ENCODE results near the gene TRIO. TPM values are rescaled to one million over a fixed set of nuclear protein-coding genes. Genes with fewer than 3 reads are reported as not detected.
A peak's percentile ranks its signal among the peaks of the same experiment; 100 is the strongest.

Gene TRIO
- total RNA-seq, 1 donor from 2014 or later = 192 TPM

GRCh38 chr5:14457476-14457875, 314.3 kb downstream of the TRIO start:
- DNase-seq (ENCODE audit: low spot score) (no peak), ATAC-seq (peak; percentile 18)
- intact Hi-C loops (cut with DNase I) = no loop called here

DNA sequence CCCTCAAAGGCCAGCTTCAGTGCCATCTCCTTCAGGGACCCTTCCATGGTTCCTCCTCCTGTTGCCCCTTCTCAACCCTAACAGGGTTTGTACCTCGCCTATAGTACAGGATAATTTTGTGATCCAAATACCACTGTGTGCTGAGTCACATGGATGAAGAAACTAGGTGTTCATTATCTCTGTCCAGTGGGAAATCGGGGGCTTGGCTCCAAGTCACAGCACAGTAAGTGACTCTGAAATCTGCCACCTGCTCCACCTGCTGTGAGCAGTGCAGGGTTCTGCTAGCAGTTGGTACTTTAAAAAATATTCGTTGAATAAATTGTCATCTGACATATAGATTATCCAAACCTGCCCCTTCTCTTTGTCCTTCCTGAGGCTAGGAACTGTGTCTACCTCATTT, 315.3 kb downstream of the TRIO start:
- ATAC-seq = no peak

GRCh38 chr5:14460844-14461398, 317.8 kb downstream of the TRIO start:
- ATAC-seq = no peak
- DNase-seq (ENCODE audit: low spot score) = no peak
- intact Hi-C loops (cut with DNase I) = no loop called here

More for the DNA sequence above, 315.3 kb downstream of the TRIO start:
- intact Hi-C loops (cut with DNase I) = no loop called here
- DNase-seq (ENCODE audit: low spot score) = no peak

DNA sequence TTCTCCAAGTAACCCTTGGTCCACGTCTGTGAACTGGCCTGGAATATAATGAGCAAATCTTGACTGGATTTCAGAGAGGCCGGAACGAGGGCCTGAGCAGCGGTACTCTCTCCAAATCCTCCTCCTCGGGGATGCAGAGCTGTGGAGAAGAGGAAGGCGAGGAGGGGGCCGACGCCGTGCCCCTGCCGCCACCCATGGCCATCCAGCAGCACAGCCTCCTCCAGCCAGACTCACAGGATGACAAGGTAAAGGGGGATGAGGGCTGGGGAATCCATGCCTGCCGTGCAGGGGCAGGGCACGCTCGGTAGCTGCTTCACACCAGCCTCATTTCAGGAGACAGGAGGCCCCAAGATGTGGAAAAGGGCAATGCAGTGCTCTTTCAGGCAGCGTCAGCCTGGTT, 319.5 kb downstream of the TRIO start:
- intact Hi-C loops (cut with DNase I) = no loop called here
- no peak for DNase-seq (ENCODE audit: low spot score)
- no peak for ATAC-seq

GRCh38 chr5:14463629-14464028, 320.5 kb downstream of the TRIO start:
- intact Hi-C loops (cut with DNase I) = no loop called here
- ATAC-seq (peak; percentile 52), DNase-seq (ENCODE audit: low spot score) (no peak)

- DNase-seq (ENCODE audit: low spot score) = no peak
- peak; percentile 15 for ATAC-seq
- intact Hi-C loops (cut with DNase I) = no loop called here
Measured at GRCh38 chr5:14464096-14464495, 321.0 kb downstream of the TRIO start.

GRCh38 chr5:14464671-14465070, 321.5 kb downstream of the TRIO start:
- DNase-seq (ENCODE audit: low spot score) (no peak), ATAC-seq (no peak)
- intact Hi-C loops (cut with DNase I) = no loop called here

- DNase-seq (ENCODE audit: low spot score) (no peak), ATAC-seq (peak; percentile 20)
- intact Hi-C loops (cut with DNase I) = no loop called here
Measured at GRCh38 chr5:14465116-14465515, 322.0 kb downstream of the TRIO start.

GRCh38 chr5:14465776-14466175, 322.6 kb downstream of the TRIO start:
- intact Hi-C loops (cut with DNase I) = no loop called here
- ATAC-seq (no peak), DNase-seq (ENCODE audit: low spot score) (no peak)

DNA sequence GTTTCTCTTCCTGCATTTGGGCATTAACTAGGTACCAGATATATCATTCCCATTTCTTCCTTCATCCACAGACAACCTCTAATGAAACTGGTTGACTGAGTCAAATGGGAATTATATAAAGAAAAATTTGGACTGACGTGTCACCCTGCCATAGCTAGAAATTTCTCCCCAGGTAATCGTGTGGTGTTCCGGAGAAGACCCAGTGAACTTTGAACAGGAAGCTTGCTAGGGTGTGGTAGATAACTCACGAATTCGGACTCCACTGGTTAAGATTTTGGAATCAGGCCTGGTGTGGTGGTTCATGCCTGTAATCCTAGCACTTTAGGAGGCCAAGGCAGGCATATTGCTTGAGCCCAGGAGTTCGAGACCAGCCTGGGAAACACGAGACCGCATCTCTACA, 324.1 kb downstream of the TRIO start:
- intact Hi-C loops (cut with DNase I) = no loop called here
- ATAC-seq = no peak
- no peak for DNase-seq (ENCODE audit: low spot score)

- intact Hi-C loops (cut with DNase I) = no loop called here
- DNase-seq (ENCODE audit: low spot score) = no peak
- no peak for ATAC-seq
Measured at GRCh38 chr5:14467886-14468285, 324.7 kb downstream of the TRIO start.

- intact Hi-C loops (cut with DNase I) = no loop called here
Measured at GRCh38 chr5:14469551-14470377, 326.6 kb downstream of the TRIO start.

DNA sequence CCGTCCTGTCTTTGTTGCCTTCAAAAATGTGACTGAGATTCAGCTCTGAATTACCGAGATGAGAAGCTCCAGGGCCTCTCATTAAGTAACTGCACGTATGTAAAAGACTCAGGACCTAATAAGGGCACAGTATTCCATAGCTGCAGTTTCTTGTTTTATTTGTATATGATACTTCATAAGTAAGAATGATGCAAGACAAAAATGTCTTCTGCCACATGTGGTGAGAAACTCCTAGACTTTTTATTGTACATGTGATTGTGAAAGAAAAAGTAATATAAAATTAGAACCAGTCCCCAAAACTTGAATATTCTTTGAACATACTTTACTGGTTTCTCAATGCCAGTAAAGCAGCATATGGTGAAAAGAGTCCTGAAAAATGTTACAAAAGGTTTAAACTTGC, 328.4 kb downstream of the TRIO start:
- DNase-seq (ENCODE audit: low spot score) = no peak
- ATAC-seq = no peak
- intact Hi-C loops (cut with DNase I) = no loop called here

More at GRCh38 chr5:14469551-14470377, 326.6 kb downstream of the TRIO start:
- ATAC-seq (peak; percentile 27), DNase-seq (ENCODE audit: low spot score) (no peak)

DNA sequence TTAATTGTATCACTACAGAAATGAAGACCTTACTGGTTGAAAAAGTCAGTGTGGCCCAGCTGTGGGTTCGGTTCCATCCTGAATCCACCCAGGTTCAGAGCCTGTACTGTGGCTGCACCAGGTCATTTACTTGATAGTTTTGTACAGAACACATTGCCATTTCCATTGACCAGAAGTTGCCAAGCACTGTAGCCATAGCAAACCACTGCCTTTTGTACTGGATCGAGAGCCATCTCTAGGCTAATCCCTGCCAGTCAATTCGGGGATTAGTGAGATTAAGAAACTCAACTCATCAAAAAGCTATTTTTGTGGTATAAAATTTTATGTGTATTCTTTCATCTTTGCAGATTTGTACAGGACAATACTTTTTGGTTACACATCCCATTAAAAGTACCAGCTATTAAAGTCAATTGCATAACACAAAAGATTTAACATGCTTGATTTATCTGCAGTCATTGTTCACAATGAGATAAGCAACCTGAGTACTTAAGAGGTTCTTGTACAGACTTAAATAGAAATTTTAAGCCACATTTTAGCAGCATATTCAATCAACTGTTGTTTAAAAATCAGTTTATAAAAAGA, 329.9 kb downstream of the TRIO start:
- no peak for DNase-seq (ENCODE audit: low spot score)
- no peak for ATAC-seq
- intact Hi-C loops (cut with DNase I) = no loop called here

- no peak for ATAC-seq
- intact Hi-C loops (cut with DNase I) = no loop called here
Measured at GRCh38 chr5:14475045-14475444, 331.9 kb downstream of the TRIO start.

GRCh38 chr5:14476786-14477435, 333.8 kb downstream of the TRIO start:
- DNase-seq (ENCODE audit: low spot score) (no peak), ATAC-seq (no peak)
- intact Hi-C loops (cut with DNase I) = no loop called here

More at GRCh38 chr5:14475045-14475444, 331.9 kb downstream of the TRIO start:
- DNase-seq (ENCODE audit: low spot score) = no peak

DNA sequence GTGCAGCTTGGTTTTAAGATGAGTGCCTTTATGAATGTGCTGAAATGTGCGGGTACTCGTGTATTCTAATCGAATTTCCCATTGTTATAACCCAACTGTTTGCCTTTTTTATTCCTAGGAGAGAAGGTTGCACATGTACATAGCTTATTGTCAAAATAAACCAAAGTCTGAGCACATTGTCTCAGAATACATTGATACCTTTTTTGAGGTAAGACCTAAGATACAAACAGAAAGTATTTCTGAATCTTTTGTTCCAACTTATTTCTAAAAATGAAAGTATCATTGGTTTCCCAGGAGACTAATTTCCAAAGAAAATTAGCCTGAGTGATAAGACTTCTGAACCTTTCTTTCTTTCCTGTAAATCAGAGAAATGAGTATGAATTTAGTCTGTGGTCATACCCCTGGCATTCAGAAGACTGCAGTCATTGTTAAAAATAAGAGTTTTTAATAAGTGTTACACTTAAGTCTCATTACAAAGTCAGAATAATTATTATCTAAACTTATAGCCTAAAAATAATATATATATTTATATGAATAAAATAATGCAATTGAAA, 336.1 kb downstream of the TRIO start:
- ATAC-seq (no peak), DNase-seq (ENCODE audit: low spot score) (no peak)
- intact Hi-C loops (cut with DNase I) = no loop called here

- intact Hi-C loops (cut with DNase I) = no loop called here
- DNase-seq (ENCODE audit: low spot score) = no peak
- peak; percentile 64 for ATAC-seq
Measured at GRCh38 chr5:14481349-14481748, 338.2 kb downstream of the TRIO start.

DNA sequence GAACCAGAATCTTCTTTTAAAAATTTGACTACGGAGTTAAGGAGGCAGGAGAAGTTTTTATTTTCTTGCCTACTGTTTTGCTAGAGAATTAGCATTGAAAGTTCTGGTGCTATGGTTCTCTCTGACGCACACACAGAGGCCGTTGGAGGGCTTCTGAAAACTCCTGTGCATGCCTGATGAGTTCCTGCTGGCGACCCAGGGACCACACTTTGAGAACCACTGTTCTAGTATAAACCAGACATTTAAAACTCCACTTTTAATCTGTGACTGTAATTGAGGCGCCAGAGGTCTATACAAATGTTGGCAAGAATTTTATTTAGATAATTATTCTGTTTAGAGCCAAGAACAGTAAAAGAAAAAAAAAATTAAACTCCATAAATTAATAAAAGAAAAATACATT, 338.9 kb downstream of the TRIO start:
- intact Hi-C loops (cut with DNase I) = no loop called here
- no peak for DNase-seq (ENCODE audit: low spot score)
- no peak for ATAC-seq
